Measurements from ENCODE around the gene FBN1. TPM values are rescaled to one million over a fixed set of nuclear protein-coding genes. Genes with fewer than 3 reads are reported as not detected.

The FBN1 gene
- total and polyA plus RNA-seq, 8 donors = 83.1 to 144 (median 94.0) TPM

- intact Hi-C loops (cut with DNase I) = no loop called here
Observed at GRCh38 chr15:48609486-48609885, 36.0 kb downstream of the FBN1 start.

GRCh38 chr15:48607846-48608245 is 37.7 kb downstream of the FBN1 start:
- Histone ChIP-seq H3K9me3 (no peaks in the 10 kb centered on the region), H3K36me3 (no peaks in the 10 kb centered on the region), H3K27ac (no peak overlapping the region), H3K4me1 (peaks cover 0 to 5% of the 10 kb centered on the region in 2 donors), H3K27me3 (no peaks in the 10 kb centered on the region), H3K4me3 (no peak overlapping the region)
- TF ChIP-seq, protein P1, sequence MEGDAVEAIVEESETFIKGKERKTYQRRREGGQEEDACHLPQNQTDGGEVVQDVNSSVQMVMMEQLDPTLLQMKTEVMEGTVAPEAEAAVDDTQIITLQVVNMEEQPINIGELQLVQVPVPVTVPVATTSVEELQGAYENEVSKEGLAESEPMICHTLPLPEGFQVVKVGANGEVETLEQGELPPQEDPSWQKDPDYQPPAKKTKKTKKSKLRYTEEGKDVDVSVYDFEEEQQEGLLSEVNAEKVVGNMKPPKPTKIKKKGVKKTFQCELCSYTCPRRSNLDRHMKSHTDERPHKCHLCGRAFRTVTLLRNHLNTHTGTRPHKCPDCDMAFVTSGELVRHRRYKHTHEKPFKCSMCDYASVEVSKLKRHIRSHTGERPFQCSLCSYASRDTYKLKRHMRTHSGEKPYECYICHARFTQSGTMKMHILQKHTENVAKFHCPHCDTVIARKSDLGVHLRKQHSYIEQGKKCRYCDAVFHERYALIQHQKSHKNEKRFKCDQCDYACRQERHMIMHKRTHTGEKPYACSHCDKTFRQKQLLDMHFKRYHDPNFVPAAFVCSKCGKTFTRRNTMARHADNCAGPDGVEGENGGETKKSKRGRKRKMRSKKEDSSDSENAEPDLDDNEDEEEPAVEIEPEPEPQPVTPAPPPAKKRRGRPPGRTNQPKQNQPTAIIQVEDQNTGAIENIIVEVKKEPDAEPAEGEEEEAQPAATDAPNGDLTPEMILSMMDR (IDR thresholded peaks at IDR 0.05) = no peak
- DNase-seq (no peak), ATAC-seq (no peak)
- intact Hi-C loops (cut with DNase I) = no loop called here

More at GRCh38 chr15:48609486-48609885, 36.0 kb downstream of the FBN1 start:
- Histone ChIP-seq H3K36me3 (no peaks in the 10 kb centered on the region), H3K9me3 (no peaks in the 10 kb centered on the region), H3K27ac (no peak overlapping the region), H3K4me1 (peaks cover 4 to 8% of the 10 kb centered on the region in 2 donors), H3K4me3 (no peak overlapping the region), H3K27me3 (no peaks in the 10 kb centered on the region)
- TF ChIP-seq, protein P1 (IDR thresholded peaks at IDR 0.05) = no peak
- DNase-seq (no peak), ATAC-seq (no peak)

DNA sequence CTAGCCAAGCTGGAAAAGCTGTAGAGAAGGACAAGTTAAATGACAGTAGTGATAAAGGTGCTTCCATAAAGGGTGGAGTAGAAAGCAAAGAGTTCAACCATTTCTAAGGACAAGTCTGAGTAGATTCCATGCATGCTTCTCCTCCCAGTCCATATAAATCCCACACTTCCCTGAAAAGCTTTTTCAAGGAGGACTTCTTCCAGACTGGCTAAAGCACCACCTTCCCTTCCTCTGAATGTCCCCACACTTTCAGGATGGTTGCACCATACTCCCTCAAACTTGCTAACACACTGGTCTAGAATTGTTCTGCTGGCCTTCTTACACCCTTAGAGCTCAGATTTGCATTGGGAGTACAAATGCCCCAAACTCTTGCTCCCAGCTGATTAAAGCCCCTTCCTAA is 40.9 kb downstream of the FBN1 start:
- no peak for ATAC-seq
- intact Hi-C loops (cut with DNase I) = no loop called here
- no peaks in the 10 kb centered on the region for H3K36me3 ChIP-seq
- no peaks in the 10 kb centered on the region for H3K27me3 ChIP-seq
- no peak overlapping the region for H3K27ac ChIP-seq
- no peaks in the 10 kb centered on the region for H3K9me3 ChIP-seq
- DNase-seq = no peak
- H3K4me1 ChIP-seq = peaks cover 0 to 5% of the 10 kb centered on the region in 2 donors
- TF ChIP-seq, protein P1 (IDR thresholded peaks at IDR 0.05) = no peak
- no peak overlapping the region for H3K4me3 ChIP-seq

DNA sequence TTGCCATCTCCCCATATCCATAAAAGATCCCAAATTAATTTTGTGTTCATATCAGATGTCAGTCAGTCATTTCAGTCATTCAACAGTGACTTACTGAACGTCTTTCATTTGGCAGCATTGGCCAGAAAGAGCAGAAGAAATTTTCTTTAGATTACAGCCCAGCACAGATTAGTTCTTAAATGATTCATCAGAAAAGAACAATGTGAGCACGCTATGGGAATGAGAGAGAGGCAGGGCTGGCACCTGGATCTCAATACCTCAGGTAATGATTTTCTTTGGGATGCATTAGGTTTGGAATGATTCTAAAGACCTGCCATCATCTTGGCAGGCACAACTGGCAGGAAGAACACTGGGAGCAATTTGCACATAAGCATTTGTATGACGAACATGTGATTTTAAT is 41.6 kb downstream of the FBN1 start:
- TF ChIP-seq, protein P1 (IDR thresholded peaks at IDR 0.05) = no peak
- intact Hi-C loops (cut with DNase I) = no loop called here
- no peak for ATAC-seq

DNA sequence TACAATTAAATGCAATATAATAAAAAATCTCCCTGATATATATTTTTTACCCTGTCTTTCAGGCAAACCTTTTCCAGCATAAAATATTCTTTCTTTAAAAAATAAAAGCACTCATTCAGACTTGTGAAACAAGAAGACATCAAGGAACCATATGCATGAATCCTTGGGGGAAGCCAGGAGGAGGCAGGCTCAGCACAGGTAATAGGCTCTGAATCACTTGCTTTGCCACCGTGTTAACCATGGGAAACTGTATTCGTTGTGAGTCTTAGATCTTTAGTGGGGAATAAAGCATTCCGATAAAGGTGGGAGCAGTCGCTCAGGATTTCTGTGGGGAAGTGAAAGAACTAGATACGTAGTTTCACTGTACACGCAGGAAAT is 42.4 kb downstream of the FBN1 start:
- TF ChIP-seq, protein P1 (IDR thresholded peaks at IDR 0.05) = no peak
- H3K9me3 ChIP-seq = no peaks in the 10 kb centered on the region
- no peaks in the 10 kb centered on the region for H3K36me3 ChIP-seq
- intact Hi-C loops (cut with DNase I) = no loop called here
- DNase-seq = no peak
- no peak overlapping the region for H3K4me3 ChIP-seq
- H3K4me1 ChIP-seq = peaks cover 0 to 5% of the 10 kb centered on the region in 2 donors
- peak overlapping the region in 1 of 2 donors; percentile 5 for H3K27ac ChIP-seq
- H3K27me3 ChIP-seq = no peaks in the 10 kb centered on the region
- ATAC-seq = no peak

More for the DNA sequence above, 41.6 kb downstream of the FBN1 start:
- H3K27ac ChIP-seq = no peak overlapping the region
- no peaks in the 10 kb centered on the region for H3K9me3 ChIP-seq
- peaks cover 0 to 5% of the 10 kb centered on the region in 2 donors for H3K4me1 ChIP-seq
- no peaks in the 10 kb centered on the region for H3K27me3 ChIP-seq
- no peaks in the 10 kb centered on the region for H3K36me3 ChIP-seq
- H3K4me3 ChIP-seq = no peak overlapping the region
- DNase-seq = no peak
